GM12891 (cell line): ENCODE data around the gene TMEM80.

ENCODE experiments used
- POLR2A ChIP-seq: IDR thresholded peaks from 2 replicates; pipeline ENCODE4 v1.6.1; 2011; ENCODE audit warnings: low read depth, low read length, control low read depth
- SPI1 ChIP-seq: IDR thresholded peaks from 2 replicates; pipeline ENCODE4 v1.6.1; 2011; ENCODE audit warnings: low read depth, low read length, control low read depth

- TF ChIP-seq SPI1 = no peak
- no peak for TF ChIP-seq POLR2A
These were observed 13.7 kb downstream of the TMEM80 start for GRCh38 chr11:709109-709997.
